NCI-H2196 (cell line): ENCODE data around the gene EEF1G.
"Not testable (repeated sequence)": the region's sequence is repeated elsewhere in the genome, so short reads cannot be mapped to it uniquely, and the experiment has no call there.

Source experiments
- DNase-seq: peaks from one replicate; lab custom pipeline; 2025; ENCODE audit not compliant: unreplicated experiment; lab: John Stamatoyannopoulos, UW

Gene EEF1G

GRCh38 chr11:62603776-62604299, 30.1 kb upstream of the EEF1G start:
- DNase-seq, result peak; percentile 7

GRCh38 chr11:62603072-62603408, 29.3 kb upstream of the EEF1G start:
- no peak for DNase-seq

- DNase-seq, result peak; percentile 87
These were observed 28.7 kb upstream of the EEF1G start for GRCh38 chr11:62602141-62603071.

GRCh38 chr11:62601372-62602140, 27.9 kb upstream of the EEF1G start, which contains the start of gene MTA2:
MTA2 (minus strand) TSS chr11:62601865; CDS start chr11:62601450, 415 bp downstream.
- peak; percentile 99 for DNase-seq

- peak; percentile 9 for DNase-seq
These were observed 27.4 kb upstream of the EEF1G start for GRCh38 chr11:62601122-62601371.

- no peak for DNase-seq
These were observed 26.9 kb upstream of the EEF1G start for GRCh38 chr11:62600367-62601121.

GRCh38 chr11:62599901-62600300, 26.2 kb upstream of the EEF1G start:
- no peak for DNase-seq

GRCh38 chr11:62599069-62599696, 25.5 kb upstream of the EEF1G start:
- DNase-seq, result peak; percentile 98

GRCh38 chr11:62595124-62595523, 21.4 kb upstream of the EEF1G start:
- DNase-seq, result no peak

GRCh38 chr11:62593434-62594044, 19.8 kb upstream of the EEF1G start:
- DNase-seq, result peak; percentile 70

GRCh38 chr11:62592989-62593421, 19.3 kb upstream of the EEF1G start:
- DNase-seq, result no peak

- no peak for DNase-seq
These were observed 18.6 kb upstream of the EEF1G start for GRCh38 chr11:62592146-62592815.

GRCh38 chr11:62591448-62592145, 17.9 kb upstream of the EEF1G start, which contains the start of gene TUT1:
TUT1 (minus strand) TSS chr11:62591523; CDS start chr11:62591485, 38 bp downstream.
- peak; percentile 99 for DNase-seq

GRCh38 chr11:62588966-62589637, 15.4 kb upstream of the EEF1G start:
- DNase-seq, result no peak

GRCh38 chr11:62585356-62585755, 11.7 kb upstream of the EEF1G start:
- DNase-seq, result not testable (repeated sequence)

GRCh38 chr11:62581735-62582134, 8.0 kb upstream of the EEF1G start:
- DNase-seq, result not testable (repeated sequence)

GRCh38 chr11:62580959-62581715, 7.4 kb upstream of the EEF1G start:
- DNase-seq, result no peak

GRCh38 chr11:62579252-62579651, 5.6 kb upstream of the EEF1G start:
- no peak for DNase-seq
